NCI-H1694 (cell line): ENCODE data around the gene SMYD3.

ENCODE experiments used
- DNase-seq: peaks from one replicate; lab custom pipeline; 2025; lab: John Stamatoyannopoulos, UW

SMYD3 gene

GRCh38 chr1:246304484-246305259 lies 202.4 kb downstream of the SMYD3 start:
- DNase-seq = no peak

GRCh38 chr1:246302711-246303317 lies 204.3 kb downstream of the SMYD3 start:
- no peak for DNase-seq

GRCh38 chr1:246302251-246302625 lies 204.8 kb downstream of the SMYD3 start:
- DNase-seq = no peak

GRCh38 chr1:246301553-246302250 lies 205.4 kb downstream of the SMYD3 start:
- no peak for DNase-seq

GRCh38 chr1:246300626-246301549 lies 206.2 kb downstream of the SMYD3 start:
- DNase-seq = no peak

- DNase-seq = no peak
Measured at GRCh38 chr1:246297279-246298265, 209.5 kb downstream of the SMYD3 start.

GRCh38 chr1:246295968-246296367 lies 211.1 kb downstream of the SMYD3 start:
- DNase-seq = no peak

- DNase-seq = no peak
Measured at GRCh38 chr1:246295340-246295739, 211.7 kb downstream of the SMYD3 start.

- DNase-seq = no peak
Measured at GRCh38 chr1:246294263-246294662, 212.8 kb downstream of the SMYD3 start.

GRCh38 chr1:246293366-246294121 lies 213.5 kb downstream of the SMYD3 start:
- no peak for DNase-seq

GRCh38 chr1:246292571-246292970 lies 214.5 kb downstream of the SMYD3 start:
- no peak for DNase-seq

- DNase-seq = peak; percentile 43
Measured at GRCh38 chr1:246291127-246291526, 216.0 kb downstream of the SMYD3 start.

- no peak for DNase-seq
Measured at GRCh38 chr1:246283771-246284410, 223.2 kb downstream of the SMYD3 start.

GRCh38 chr1:246281639-246282038 lies 225.4 kb downstream of the SMYD3 start:
- no peak for DNase-seq

GRCh38 chr1:246281195-246281594 lies 225.9 kb downstream of the SMYD3 start:
- DNase-seq = no peak

- DNase-seq = peak; percentile 41
Measured at GRCh38 chr1:246280551-246280950, 226.5 kb downstream of the SMYD3 start.

- DNase-seq = no peak
Measured at GRCh38 chr1:246279402-246279801, 227.7 kb downstream of the SMYD3 start.

- DNase-seq = no peak
Measured at GRCh38 chr1:246278371-246278770, 228.7 kb downstream of the SMYD3 start.

GRCh38 chr1:246275036-246275435 lies 232.0 kb downstream of the SMYD3 start:
- DNase-seq = no peak

GRCh38 chr1:246274186-246274585 lies 232.9 kb downstream of the SMYD3 start:
- no peak for DNase-seq
